ENCODE results near the gene RFC3. TPM values are rescaled to one million over a fixed set of nuclear protein-coding genes. Genes with fewer than 3 reads are reported as not detected.

RFC3 gene, protein sequence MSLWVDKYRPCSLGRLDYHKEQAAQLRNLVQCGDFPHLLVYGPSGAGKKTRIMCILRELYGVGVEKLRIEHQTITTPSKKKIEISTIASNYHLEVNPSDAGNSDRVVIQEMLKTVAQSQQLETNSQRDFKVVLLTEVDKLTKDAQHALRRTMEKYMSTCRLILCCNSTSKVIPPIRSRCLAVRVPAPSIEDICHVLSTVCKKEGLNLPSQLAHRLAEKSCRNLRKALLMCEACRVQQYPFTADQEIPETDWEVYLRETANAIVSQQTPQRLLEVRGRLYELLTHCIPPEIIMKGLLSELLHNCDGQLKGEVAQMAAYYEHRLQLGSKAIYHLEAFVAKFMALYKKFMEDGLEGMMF
- total RNA-seq: 1 to 10 TPM; 3.0 to 7.6 (median 4.0) TPM

DNA sequence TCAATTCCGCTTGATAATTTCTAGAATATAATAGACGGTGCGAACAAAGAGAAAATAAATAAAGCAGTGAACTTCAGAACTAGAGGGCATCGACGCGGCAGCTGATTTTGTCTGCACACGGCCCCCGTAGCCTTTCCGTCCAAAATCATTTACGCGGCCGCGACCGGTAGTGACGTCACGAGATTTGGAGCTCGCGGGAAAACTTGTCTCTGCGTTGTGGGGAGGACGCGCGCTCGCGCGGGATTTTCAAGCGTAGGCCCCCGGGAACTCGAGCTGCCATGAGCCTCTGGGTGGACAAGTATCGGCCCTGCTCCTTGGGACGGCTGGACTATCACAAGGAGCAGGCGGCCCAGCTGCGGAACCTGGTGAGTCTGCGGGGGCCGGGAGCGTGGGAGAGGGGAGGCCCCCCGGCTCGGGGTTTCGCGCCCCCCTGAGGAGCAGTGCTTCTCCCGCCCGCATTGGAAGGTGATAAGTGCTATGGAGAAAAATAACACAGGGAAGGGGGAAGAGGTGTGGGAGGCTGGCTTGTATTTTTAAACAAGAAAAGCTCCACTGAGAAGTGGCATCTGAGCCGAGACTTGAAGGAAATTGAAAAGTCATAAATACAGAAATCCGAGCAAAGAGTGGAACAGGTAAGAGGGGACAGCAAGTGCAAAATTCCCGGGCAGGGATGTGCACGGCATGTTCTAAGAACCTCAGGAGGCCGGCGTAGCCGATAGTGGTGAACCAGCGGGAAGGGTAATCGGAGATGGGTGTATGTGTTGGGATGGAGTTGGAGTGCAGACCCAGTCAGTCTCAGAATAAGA, at the start of gene RFC3:
TSS of gene RFC3 (plus strand) at position 249 of the 806 bp plus-strand sequence. CDS start at position 279, 30 bp downstream.
- peak; percentile 94 for ATAC-seq
- Histone ChIP-seq H3K27me3 (no peaks in the 10 kb centered on the region), H3K4me3 (peak within 1 kb of the TSS; percentile 64 to 86), H3K4me1 (peaks cover 0 to 17% (median 2%) of the 10 kb centered on the region in 3 donors), H3K9me3 (no peaks in the 10 kb centered on the region), H3K36me3 (peaks cover 0 to 6% of the 10 kb centered on the region in 2 donors), H3K27ac (peak within 1 kb of the TSS; percentile 4 to 81 (median 60))
- WGBS, 2 donors (ENCODE audit: low coverage in 1 of 2): 0 to 1% methylated on average over 30 to 39 of the region's 50 CpGs
- TF ChIP-seq EP300 (IDR thresholded peaks at IDR 0.05) (no peak), POLR2AphosphoS5 (IDR thresholded peaks at IDR 0.05) (peak; percentile 89)
- TF ChIP-seq, protein P1, sequence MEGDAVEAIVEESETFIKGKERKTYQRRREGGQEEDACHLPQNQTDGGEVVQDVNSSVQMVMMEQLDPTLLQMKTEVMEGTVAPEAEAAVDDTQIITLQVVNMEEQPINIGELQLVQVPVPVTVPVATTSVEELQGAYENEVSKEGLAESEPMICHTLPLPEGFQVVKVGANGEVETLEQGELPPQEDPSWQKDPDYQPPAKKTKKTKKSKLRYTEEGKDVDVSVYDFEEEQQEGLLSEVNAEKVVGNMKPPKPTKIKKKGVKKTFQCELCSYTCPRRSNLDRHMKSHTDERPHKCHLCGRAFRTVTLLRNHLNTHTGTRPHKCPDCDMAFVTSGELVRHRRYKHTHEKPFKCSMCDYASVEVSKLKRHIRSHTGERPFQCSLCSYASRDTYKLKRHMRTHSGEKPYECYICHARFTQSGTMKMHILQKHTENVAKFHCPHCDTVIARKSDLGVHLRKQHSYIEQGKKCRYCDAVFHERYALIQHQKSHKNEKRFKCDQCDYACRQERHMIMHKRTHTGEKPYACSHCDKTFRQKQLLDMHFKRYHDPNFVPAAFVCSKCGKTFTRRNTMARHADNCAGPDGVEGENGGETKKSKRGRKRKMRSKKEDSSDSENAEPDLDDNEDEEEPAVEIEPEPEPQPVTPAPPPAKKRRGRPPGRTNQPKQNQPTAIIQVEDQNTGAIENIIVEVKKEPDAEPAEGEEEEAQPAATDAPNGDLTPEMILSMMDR (IDR thresholded peaks at IDR 0.05): peak in 1 of 4 experiments; percentile 17

DNA sequence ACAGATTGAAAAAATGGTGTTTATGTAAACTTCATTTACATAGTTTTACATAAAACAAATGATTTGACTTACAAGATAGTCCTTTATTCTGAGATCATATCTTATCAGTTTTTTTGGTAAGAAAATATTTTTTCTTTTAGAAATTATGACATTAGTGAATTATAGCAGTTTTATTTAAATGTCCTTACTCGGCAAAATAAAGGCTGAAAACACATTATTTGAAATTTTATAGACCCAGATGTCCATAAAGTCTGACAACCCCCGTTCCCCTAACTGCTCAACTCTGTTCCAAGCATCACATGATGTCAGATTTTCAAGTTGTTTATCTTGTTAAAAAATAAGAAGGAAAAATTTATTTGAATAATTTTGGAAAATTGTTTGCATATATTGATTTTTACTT, 46.7 kb upstream of the RFC3 start:
- Histone ChIP-seq H3K4me1 (no peaks in the 10 kb centered on the region), H3K27ac (no peak overlapping the region), H3K36me3 (no peaks in the 10 kb centered on the region), H3K9me3 (no peaks in the 10 kb centered on the region), H3K4me3 (no peak overlapping the region), H3K27me3 (no peaks in the 10 kb centered on the region)
- ATAC-seq: no peak
- no peak for TF ChIP-seq POLR2AphosphoS5 (IDR thresholded peaks at IDR 0.05)
- TF ChIP-seq, protein P1 (IDR thresholded peaks at IDR 0.05): no peak
- no peak for TF ChIP-seq EP300 (IDR thresholded peaks at IDR 0.05)
- WGBS, 2 donors (ENCODE audit: low coverage in 1 of 2): 44 to 47% methylated on average over 2 of the region's 2 CpGs

- Histone ChIP-seq H3K36me3 (no peaks in the 10 kb centered on the region), H3K27ac (no peak overlapping the region), H3K4me1 (no peaks in the 10 kb centered on the region), H3K4me3 (no peak overlapping the region), H3K27me3 (no peaks in the 10 kb centered on the region), H3K9me3 (no peaks in the 10 kb centered on the region)
- no peak for ATAC-seq
- TF ChIP-seq POLR2AphosphoS5 (IDR thresholded peaks at IDR 0.05) (no peak), EP300 (IDR thresholded peaks at IDR 0.05) (no peak), POLR2A (IDR thresholded peaks at IDR 0.05) (no peak)
- TF ChIP-seq, protein P1 (IDR thresholded peaks at IDR 0.05): no peak
- 95 to 100% methylated on average over 3 to 4 of the region's 5 CpGs for WGBS, 2 donors (ENCODE audit: low coverage in 1 of 2)
These were observed 44.0 kb upstream of the RFC3 start for GRCh38 chr13:33773790-33774462.

- no peak for ATAC-seq
- WGBS, 2 donors (ENCODE audit: low coverage in 1 of 2): 42 to 60% methylated on average over 2 of the region's 2 CpGs
- Histone ChIP-seq H3K4me1 (no peaks in the 10 kb centered on the region), H3K27ac (no peak overlapping the region), H3K36me3 (no peaks in the 10 kb centered on the region), H3K9me3 (no peaks in the 10 kb centered on the region), H3K27me3 (no peaks in the 10 kb centered on the region), H3K4me3 (no peak overlapping the region)
- TF ChIP-seq POLR2A (IDR thresholded peaks at IDR 0.05) (no peak), POLR2AphosphoS5 (IDR thresholded peaks at IDR 0.05) (no peak), EP300 (IDR thresholded peaks at IDR 0.05) (no peak)
- TF ChIP-seq, protein P1 (IDR thresholded peaks at IDR 0.05): no peak
These were observed 42.4 kb upstream of the RFC3 start for GRCh38 chr13:33775339-33776108.
